Measurements from ENCODE around the gene GNAL. TPM values are rescaled to one million over a fixed set of nuclear protein-coding genes. Genes with fewer than 3 reads are reported as not detected.
"Not testable (repeated sequence)": the region's sequence is repeated elsewhere in the genome, so short reads cannot be mapped to it uniquely, and the experiment has no call there.

GNAL gene
- total RNA-seq, 2 donors from 2014 or later = 0.20 to 0.53 TPM

GRCh38 chr18:11695736-11696135 is 6.7 kb downstream of the GNAL start:
- H3K9me3 Mint-ChIP-seq = no peaks in the 10 kb centered on the region
- ATAC-seq = no peak
- H3K36me3 Mint-ChIP-seq = no peaks in the 10 kb centered on the region
- no peak for DNase-seq (ENCODE audit: low spot score in 2 of 2)
- H3K27ac Mint-ChIP-seq = no peak overlapping the region

- H3K9me3 Mint-ChIP-seq = no peaks in the 10 kb centered on the region
- DNase-seq (ENCODE audit: low spot score in 2 of 2) (no peak), ATAC-seq (no peak)
- H3K27ac Mint-ChIP-seq = no peak overlapping the region
- no peaks in the 10 kb centered on the region for H3K36me3 Mint-ChIP-seq
Observed at GRCh38 chr18:11696451-11696850, 7.4 kb downstream of the GNAL start.

GRCh38 chr18:11700876-11701275 is 11.8 kb downstream of the GNAL start:
- ATAC-seq = no peak
- DNase-seq (ENCODE audit: low spot score in 2 of 2) = no peak

GRCh38 chr18:11710578-11710977 is 21.5 kb downstream of the GNAL start:
- no peak overlapping the region for H3K27ac Mint-ChIP-seq
- ATAC-seq (no peak), DNase-seq (ENCODE audit: low spot score in 2 of 2) (no peak)
- peaks cover 0 to 6% of the 10 kb centered on the region in 2 donors for H3K9me3 Mint-ChIP-seq
- no peaks in the 10 kb centered on the region for H3K36me3 Mint-ChIP-seq

More at GRCh38 chr18:11700876-11701275, 11.8 kb downstream of the GNAL start:
- Mint-ChIP-seq H3K27ac (no peak overlapping the region), H3K9me3 (no peaks in the 10 kb centered on the region), H3K36me3 (no peaks in the 10 kb centered on the region)

- ATAC-seq = no peak
- H3K27ac Mint-ChIP-seq = no peak overlapping the region
Observed at GRCh38 chr18:11713756-11714155, 24.7 kb downstream of the GNAL start.

GRCh38 chr18:11714244-11714918 is 25.3 kb downstream of the GNAL start:
- H3K36me3 Mint-ChIP-seq = no peaks in the 10 kb centered on the region

More at GRCh38 chr18:11713756-11714155, 24.7 kb downstream of the GNAL start:
- no peak for DNase-seq (ENCODE audit: low spot score in 2 of 2)
- H3K9me3 Mint-ChIP-seq = peaks cover 0 to 6% of the 10 kb centered on the region in 2 donors
- no peaks in the 10 kb centered on the region for H3K36me3 Mint-ChIP-seq

GRCh38 chr18:11716767-11717315 is 27.8 kb downstream of the GNAL start:
- not testable (repeated sequence) for H3K27ac Mint-ChIP-seq, H3K9me3 Mint-ChIP-seq, ATAC-seq

More at GRCh38 chr18:11714244-11714918, 25.3 kb downstream of the GNAL start:
- no peak for ATAC-seq
- no peak for DNase-seq (ENCODE audit: low spot score in 2 of 2)
- peak overlapping the region in 1 of 2 donors; percentile 26 for H3K27ac Mint-ChIP-seq
- peaks cover 0 to 6% of the 10 kb centered on the region in 2 donors for H3K9me3 Mint-ChIP-seq

GRCh38 chr18:11719050-11719449 is 30.0 kb downstream of the GNAL start:
- no peak for DNase-seq (ENCODE audit: low spot score in 2 of 2)
- no peak overlapping the region for H3K27ac Mint-ChIP-seq
- H3K9me3 Mint-ChIP-seq = no peaks in the 10 kb centered on the region
- no peaks in the 10 kb centered on the region for H3K36me3 Mint-ChIP-seq
- ATAC-seq = no peak

More at GRCh38 chr18:11716767-11717315, 27.8 kb downstream of the GNAL start:
- H3K36me3 Mint-ChIP-seq; DNase-seq (ENCODE audit: low spot score in 2 of 2): not testable (repeated sequence)

GRCh38 chr18:11719621-11720020 is 30.6 kb downstream of the GNAL start:
- no peaks in the 10 kb centered on the region for H3K36me3 Mint-ChIP-seq
- no peak overlapping the region for H3K27ac Mint-ChIP-seq
- H3K9me3 Mint-ChIP-seq = no peaks in the 10 kb centered on the region
- ATAC-seq = no peak
- no peak for DNase-seq (ENCODE audit: low spot score in 2 of 2)

GRCh38 chr18:11721720-11722119 is 32.7 kb downstream of the GNAL start:
- Mint-ChIP-seq H3K9me3 (no peaks in the 10 kb centered on the region), H3K36me3 (no peaks in the 10 kb centered on the region), H3K27ac (no peak overlapping the region)
- no peak for ATAC-seq
- DNase-seq (ENCODE audit: low spot score in 2 of 2) = no peak

- Mint-ChIP-seq H3K9me3 (no peaks in the 10 kb centered on the region), H3K36me3 (no peaks in the 10 kb centered on the region), H3K27ac (no peak overlapping the region)
- DNase-seq (ENCODE audit: low spot score in 2 of 2) (no peak), ATAC-seq (no peak)
Observed at GRCh38 chr18:11724781-11725180, 35.7 kb downstream of the GNAL start.

GRCh38 chr18:11726556-11726955 is 37.5 kb downstream of the GNAL start:
- Mint-ChIP-seq H3K27ac (no peak overlapping the region), H3K36me3 (no peaks in the 10 kb centered on the region), H3K9me3 (no peaks in the 10 kb centered on the region)
- DNase-seq (ENCODE audit: low spot score in 2 of 2) = no peak
- no peak for ATAC-seq

GRCh38 chr18:11728249-11728648 is 39.2 kb downstream of the GNAL start:
- no peak for ATAC-seq
- no peaks in the 10 kb centered on the region for H3K36me3 Mint-ChIP-seq
- DNase-seq (ENCODE audit: low spot score in 2 of 2) = no peak

GRCh38 chr18:11729556-11729955 is 40.5 kb downstream of the GNAL start:
- ATAC-seq = no peak
- Mint-ChIP-seq H3K36me3 (no peaks in the 10 kb centered on the region), H3K27ac (no peak overlapping the region), H3K9me3 (no peaks in the 10 kb centered on the region)
- no peak for DNase-seq (ENCODE audit: low spot score in 2 of 2)

More at GRCh38 chr18:11728249-11728648, 39.2 kb downstream of the GNAL start:
- Mint-ChIP-seq H3K9me3 (no peaks in the 10 kb centered on the region), H3K27ac (no peak overlapping the region)

GRCh38 chr18:11733031-11733430 is 44.0 kb downstream of the GNAL start:
- Mint-ChIP-seq H3K36me3 (no peaks in the 10 kb centered on the region), H3K9me3 (no peaks in the 10 kb centered on the region), H3K27ac (no peak overlapping the region)
- ATAC-seq = peak; percentile 86 to 89
- peak in 1 of 2 donors; percentile 76 for DNase-seq (ENCODE audit: low spot score in 2 of 2)

GRCh38 chr18:11736656-11737055 is 47.6 kb downstream of the GNAL start:
- Mint-ChIP-seq H3K27ac (no peak overlapping the region), H3K9me3 (no peaks in the 10 kb centered on the region), H3K36me3 (no peaks in the 10 kb centered on the region)
- ATAC-seq (no peak), DNase-seq (ENCODE audit: low spot score in 2 of 2) (no peak)

GRCh38 chr18:11739893-11740292 is 50.8 kb downstream of the GNAL start:
- H3K9me3 Mint-ChIP-seq = no peaks in the 10 kb centered on the region
- no peak overlapping the region for H3K27ac Mint-ChIP-seq
- ATAC-seq (no peak), DNase-seq (ENCODE audit: low spot score in 2 of 2) (no peak)
- no peaks in the 10 kb centered on the region for H3K36me3 Mint-ChIP-seq

GRCh38 chr18:11740461-11740860 is 51.4 kb downstream of the GNAL start:
- H3K36me3 Mint-ChIP-seq = no peaks in the 10 kb centered on the region

More at GRCh38 chr18:11740461-11740860, 51.4 kb downstream of the GNAL start:
- H3K27ac Mint-ChIP-seq = peak overlapping the region in 1 of 2 donors; percentile 22
- ATAC-seq (no peak), DNase-seq (ENCODE audit: low spot score in 2 of 2) (no peak)
- no peaks in the 10 kb centered on the region for H3K9me3 Mint-ChIP-seq

All from activated naive CD4-positive, alpha-beta T cell treated with anti-CD3 and anti-CD28 coated beads, Interleukin-2, amount 50 U/mL, for 72 hours (primary cell).